Measurements from ENCODE around the gene OCRL. TPM values are rescaled to one million over a fixed set of nuclear protein-coding genes. Genes with fewer than 3 reads are reported as not detected.

Gene OCRL
- total and polyA plus RNA-seq, 2 of the 13 experiments (the other 11 are each of a cell fraction or from before 2014, with no cell fraction given), result 13.4 to 32.0 TPM

DNA sequence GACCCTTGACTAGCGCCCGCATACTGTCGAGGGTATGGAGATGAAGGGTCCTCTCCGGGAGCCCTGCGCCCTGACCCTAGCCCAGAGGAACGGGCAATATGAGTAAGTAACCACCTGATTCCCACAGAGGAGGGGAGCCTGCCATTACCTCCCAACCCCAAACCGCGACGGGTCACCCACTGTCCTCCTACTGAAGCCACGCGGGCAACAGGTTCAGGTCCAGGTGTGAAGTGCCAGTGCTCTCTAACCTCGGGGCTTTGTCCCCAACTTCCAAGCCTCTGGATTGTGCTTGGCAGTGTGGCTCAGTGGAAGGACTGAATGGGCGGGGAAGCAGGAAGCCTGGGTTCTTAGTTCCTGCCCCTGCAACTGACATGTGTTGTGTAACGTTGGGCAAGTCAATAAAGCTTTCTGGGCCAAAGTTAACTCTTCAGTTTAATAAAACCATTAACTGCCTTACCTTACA lies 694 bp downstream of the OCRL start (continued):
- TF ChIP-seq, protein P1, sequence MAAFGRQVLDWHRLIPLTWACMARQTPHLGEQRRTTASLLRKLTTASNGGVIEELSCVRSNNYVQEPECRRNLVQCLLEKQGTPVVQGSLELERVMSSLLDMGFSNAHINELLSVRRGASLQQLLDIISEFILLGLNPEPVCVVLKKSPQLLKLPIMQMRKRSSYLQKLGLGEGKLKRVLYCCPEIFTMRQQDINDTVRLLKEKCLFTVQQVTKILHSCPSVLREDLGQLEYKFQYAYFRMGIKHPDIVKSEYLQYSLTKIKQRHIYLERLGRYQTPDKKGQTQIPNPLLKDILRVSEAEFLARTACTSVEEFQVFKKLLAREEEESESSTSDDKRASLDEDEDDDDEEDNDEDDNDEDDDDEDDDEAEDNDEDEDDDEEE (CRISPR knock-in tag; IDR thresholded peaks at IDR 0.05), result no peak
- no peak for TF ChIP-seq SPEN (CRISPR knock-in tag; IDR thresholded peaks at IDR 0.05; ENCODE audit: low read depth)
- TF ChIP-seq, protein P2, sequence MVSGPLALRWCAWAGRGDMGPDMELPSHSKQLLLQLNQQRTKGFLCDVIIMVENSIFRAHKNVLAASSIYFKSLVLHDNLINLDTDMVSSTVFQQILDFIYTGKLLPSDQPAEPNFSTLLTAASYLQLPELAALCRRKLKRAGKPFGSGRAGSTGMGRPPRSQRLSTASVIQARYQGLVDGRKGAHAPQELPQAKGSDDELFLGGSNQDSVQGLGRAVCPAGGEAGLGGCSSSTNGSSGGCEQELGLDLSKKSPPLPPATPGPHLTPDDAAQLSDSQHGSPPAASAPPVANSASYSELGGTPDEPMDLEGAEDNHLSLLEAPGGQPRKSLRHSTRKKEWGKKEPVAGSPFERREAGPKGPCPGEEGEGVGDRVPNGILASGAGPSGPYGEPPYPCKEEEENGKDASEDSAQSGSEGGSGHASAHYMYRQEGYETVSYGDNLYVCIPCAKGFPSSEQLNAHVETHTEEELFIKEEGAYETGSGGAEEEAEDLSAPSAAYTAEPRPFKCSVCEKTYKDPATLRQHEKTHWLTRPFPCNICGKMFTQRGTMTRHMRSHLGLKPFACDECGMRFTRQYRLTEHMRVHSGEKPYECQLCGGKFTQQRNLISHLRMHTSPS (CRISPR knock-in tag; IDR thresholded peaks at IDR 0.05; ENCODE audit: low read depth), result no peak
- TF ChIP-seq RORA (CRISPR knock-in tag; IDR thresholded peaks at IDR 0.05), result no peak
- no peak for TF ChIP-seq ZNF44 (CRISPR knock-in tag; IDR thresholded peaks at IDR 0.05)
- TF ChIP-seq MIER3 (CRISPR knock-in tag; IDR thresholded peaks at IDR 0.05; ENCODE audit: borderline replicate concordance), result no peak
- TF ChIP-seq ZNF775 (CRISPR knock-in tag; IDR thresholded peaks at IDR 0.05; ENCODE audit: borderline replicate concordance), result no peak
- TF ChIP-seq GATAD1 (CRISPR knock-in tag; IDR thresholded peaks at IDR 0.05), result no peak
- TF ChIP-seq ATF7 (IDR thresholded peaks at IDR 0.05), result no peak
- TF ChIP-seq ATF7 (CRISPR knock-in tag; IDR thresholded peaks at IDR 0.05), result no peak
- no peak for TF ChIP-seq SMAD3 (CRISPR knock-in tag; IDR thresholded peaks at IDR 0.05)
- no peak for TF ChIP-seq FOXA1 (IDR thresholded peaks at IDR 0.05)
- 0 out of 2 replicates have a peak, but pooled peaks have one; percentile 32 for TF ChIP-seq FOXA1 (CRISPR knock-in tag; IDR thresholded peaks at IDR 0.05)
- TF ChIP-seq, protein P3, sequence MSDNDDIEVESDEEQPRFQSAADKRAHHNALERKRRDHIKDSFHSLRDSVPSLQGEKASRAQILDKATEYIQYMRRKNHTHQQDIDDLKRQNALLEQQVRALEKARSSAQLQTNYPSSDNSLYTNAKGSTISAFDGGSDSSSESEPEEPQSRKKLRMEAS (IDR thresholded peaks at IDR 0.05), result 0 out of 2 replicates have a peak, but pooled peaks have one; percentile 36
- TF ChIP-seq SSRP1 (CRISPR knock-in tag; IDR thresholded peaks at IDR 0.05), result no peak
- TF ChIP-seq SAP130 (CRISPR knock-in tag; IDR thresholded peaks at IDR 0.05; ENCODE audit: low read depth), result peak; percentile 77
- TF ChIP-seq SRF (IDR thresholded peaks at IDR 0.05; ENCODE audit: low read depth, low read length), result no peak
- TF ChIP-seq REPIN1 (CRISPR knock-in tag; IDR thresholded peaks at IDR 0.05; ENCODE audit: borderline replicate concordance, low read depth), result no peak
- TF ChIP-seq SOX13 (IDR thresholded peaks at IDR 0.05), result no peak
- TF ChIP-seq SOX13 (CRISPR knock-in tag; conservative IDR thresholded peaks at IDR 0.05 in 1 of 2, IDR thresholded peaks at IDR 0.05 in 1 of 2), result peak in 1 of 2 experiments; percentile 6; a peak in 1 of 4 replicates
- TF ChIP-seq BRD4 (CRISPR knock-in tag; IDR thresholded peaks at IDR 0.05), result no peak
- TF ChIP-seq RFXAP (CRISPR knock-in tag; IDR thresholded peaks at IDR 0.05; ENCODE audit: borderline replicate concordance), result no peak
- TF ChIP-seq DMAP1 (CRISPR knock-in tag; IDR thresholded peaks at IDR 0.05), result 0 out of 2 replicates have a peak, but pooled peaks have one; percentile 20
- no peak for TF ChIP-seq GTF2F1 (IDR thresholded peaks at IDR 0.05; ENCODE audit: low read length)
- TF ChIP-seq, protein P4, sequence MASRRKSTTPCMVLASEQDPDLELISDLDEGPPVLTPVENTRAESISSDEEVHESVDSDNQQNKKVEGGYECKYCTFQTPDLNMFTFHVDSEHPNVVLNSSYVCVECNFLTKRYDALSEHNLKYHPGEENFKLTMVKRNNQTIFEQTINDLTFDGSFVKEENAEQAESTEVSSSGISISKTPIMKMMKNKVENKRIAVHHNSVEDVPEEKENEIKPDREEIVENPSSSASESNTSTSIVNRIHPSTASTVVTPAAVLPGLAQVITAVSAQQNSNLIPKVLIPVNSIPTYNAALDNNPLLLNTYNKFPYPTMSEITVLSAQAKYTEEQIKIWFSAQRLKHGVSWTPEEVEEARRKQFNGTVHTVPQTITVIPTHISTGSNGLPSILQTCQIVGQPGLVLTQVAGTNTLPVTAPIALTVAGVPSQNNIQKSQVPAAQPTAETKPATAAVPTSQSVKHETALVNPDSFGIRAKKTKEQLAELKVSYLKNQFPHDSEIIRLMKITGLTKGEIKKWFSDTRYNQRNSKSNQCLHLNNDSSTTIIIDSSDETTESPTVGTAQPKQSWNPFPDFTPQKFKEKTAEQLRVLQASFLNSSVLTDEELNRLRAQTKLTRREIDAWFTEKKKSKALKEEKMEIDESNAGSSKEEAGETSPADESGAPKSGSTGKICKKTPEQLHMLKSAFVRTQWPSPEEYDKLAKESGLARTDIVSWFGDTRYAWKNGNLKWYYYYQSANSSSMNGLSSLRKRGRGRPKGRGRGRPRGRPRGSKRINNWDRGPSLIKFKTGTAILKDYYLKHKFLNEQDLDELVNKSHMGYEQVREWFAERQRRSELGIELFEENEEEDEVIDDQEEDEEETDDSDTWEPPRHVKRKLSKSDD (CRISPR knock-in tag; IDR thresholded peaks at IDR 0.05; ENCODE audit: low read depth), result no peak
- TF ChIP-seq NR2C2 (CRISPR knock-in tag; IDR thresholded peaks at IDR 0.05; ENCODE audit: borderline replicate concordance), result peak; percentile 14; the same call in 1 of the 2 replicates
- no peak for TF ChIP-seq RCOR2 (CRISPR knock-in tag; IDR thresholded peaks at IDR 0.05)
- no peak for TF ChIP-seq ZNF790 (CRISPR knock-in tag; IDR thresholded peaks at IDR 0.05; ENCODE audit: borderline replicate concordance)
- no peak for TF ChIP-seq ZNF260 (CRISPR knock-in tag; IDR thresholded peaks at IDR 0.05; ENCODE audit: borderline replicate concordance, low read depth)

Measured in HepG2 (cell line).